Activated T-cell treated with anti-CD3 and anti-CD28 coated beads, Interleukin-2, amount 50 U/mL, for 72 hours (primary cell): ENCODE data around the gene SERPINA1. TPM values are rescaled to one million over a fixed set of nuclear protein-coding genes. Genes with fewer than 3 reads are reported as not detected.

ENCODE experiments used
- ATAC-seq, 2 donors: fragments of 150-1000 bp; cut with Tn5 transposase; replicated peaks in 1 of 2; 2 replicates each; pipeline ENCODE4 v1.10.0; 2021; ENCODE audit warnings: moderate library complexity in 2 of 2, mild to moderate bottlenecking in 1 of 2
- DNase-seq, 2 donors: peaks; one replicate each; pipeline ENCODE4 v3.0.0; 2021 to 2022; ENCODE audit warnings: mixed read lengths in 1 of 2
- H3K27ac Mint-ChIP-seq: one replicate; pipeline ENCODE4 v1.8.0; 2022; ENCODE audit warnings: mild to moderate bottlenecking, moderate library complexity, mixed read lengths
- H3K27me3 Mint-ChIP-seq: one replicate; pipeline ENCODE4 v1.8.0; 2022; ENCODE audit warnings: low read depth, mixed read lengths
- H3K36me3 Mint-ChIP-seq, 2 donors: one replicate each; pipeline ENCODE4 v1.8.0; 2022; ENCODE audit warnings: mixed read lengths in 2 of 2, mild to moderate bottlenecking in 1 of 2; ENCODE audit not compliant: insufficient read depth in 2 of 2
- H3K4me1 Mint-ChIP-seq: one replicate; pipeline ENCODE4 v1.8.0; 2022; ENCODE audit warnings: low read depth, mixed read lengths
- H3K4me3 Mint-ChIP-seq, 2 donors: one replicate each; pipeline ENCODE4 v1.8.0; 2022; ENCODE audit warnings: mild to moderate bottlenecking in 2 of 2, mixed read lengths in 2 of 2, moderate library complexity in 2 of 2
- H3K9me3 Mint-ChIP-seq, 2 donors: one replicate each; pipeline ENCODE4 v1.8.0; 2022; ENCODE audit warnings: mixed read lengths in 2 of 2
- total RNA-seq, 2 donors: library from RNA; stranded (reverse); gene quantifications; one replicate each; pipeline ENCODE4 v1.2.3, GENCODE V29; 2022

The SERPINA1 gene
- total RNA-seq, 2 donors from 2014 or later = 20.3 to 68.9 TPM

DNA sequence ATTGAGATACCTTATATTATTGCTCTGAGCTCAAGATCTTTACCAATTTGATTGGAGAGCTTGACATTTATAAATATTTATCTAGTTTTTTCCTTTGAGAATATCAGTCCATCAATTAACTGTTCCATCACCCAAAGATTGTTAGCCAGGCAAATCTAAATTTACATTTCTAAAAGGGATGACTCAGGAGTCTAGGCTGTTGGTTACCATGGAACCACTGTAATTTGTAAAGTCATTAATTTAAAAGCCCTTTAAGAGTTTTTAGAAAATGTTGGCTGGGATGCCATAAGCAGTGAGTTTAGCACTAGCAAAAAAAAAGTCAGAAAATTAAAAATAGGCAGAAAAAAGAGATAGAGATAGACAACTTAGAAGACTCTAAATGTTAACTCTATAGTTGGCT, 19.5 kb upstream of the SERPINA1 start:
- peaks cover 7 to 8% of the 10 kb centered on the region in 2 donors for H3K36me3 Mint-ChIP-seq
- H3K4me3 Mint-ChIP-seq = no peak overlapping the region
- H3K27me3 Mint-ChIP-seq = peaks cover 6% of the 10 kb centered on the region
- H3K4me1 Mint-ChIP-seq = no peaks in the 10 kb centered on the region
- DNase-seq = no peak
- H3K9me3 Mint-ChIP-seq = peaks cover 7 to 19% of the 10 kb centered on the region in 2 donors
- ATAC-seq = no peak
- no peak overlapping the region for H3K27ac Mint-ChIP-seq

DNA sequence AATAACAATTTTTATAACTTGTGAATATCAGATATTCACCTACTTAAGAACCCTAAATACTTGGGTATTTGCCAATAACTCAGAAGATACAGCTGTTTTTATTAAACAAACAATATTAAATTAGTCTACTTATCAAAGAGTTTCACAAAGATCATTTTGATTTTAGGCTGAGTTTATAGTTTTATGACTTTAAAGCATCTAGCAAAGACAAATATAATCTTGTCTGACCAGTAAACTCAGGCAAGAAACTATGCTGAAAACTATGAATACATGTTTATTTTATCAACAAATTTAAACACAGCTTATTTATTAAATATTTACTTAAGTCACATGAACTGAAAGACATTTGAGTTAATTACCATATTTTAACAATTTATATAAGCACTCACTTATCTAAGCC, 18.5 kb upstream of the SERPINA1 start:
- H3K27ac Mint-ChIP-seq = no peak overlapping the region
- no peaks in the 10 kb centered on the region for H3K4me1 Mint-ChIP-seq
- peaks cover 5 to 9% of the 10 kb centered on the region in 2 donors for H3K9me3 Mint-ChIP-seq
- peaks cover 5 to 7% of the 10 kb centered on the region in 2 donors for H3K36me3 Mint-ChIP-seq
- H3K27me3 Mint-ChIP-seq = peaks cover 6% of the 10 kb centered on the region
- DNase-seq (no peak), ATAC-seq (no peak)
- H3K4me3 Mint-ChIP-seq = no peak overlapping the region

DNA sequence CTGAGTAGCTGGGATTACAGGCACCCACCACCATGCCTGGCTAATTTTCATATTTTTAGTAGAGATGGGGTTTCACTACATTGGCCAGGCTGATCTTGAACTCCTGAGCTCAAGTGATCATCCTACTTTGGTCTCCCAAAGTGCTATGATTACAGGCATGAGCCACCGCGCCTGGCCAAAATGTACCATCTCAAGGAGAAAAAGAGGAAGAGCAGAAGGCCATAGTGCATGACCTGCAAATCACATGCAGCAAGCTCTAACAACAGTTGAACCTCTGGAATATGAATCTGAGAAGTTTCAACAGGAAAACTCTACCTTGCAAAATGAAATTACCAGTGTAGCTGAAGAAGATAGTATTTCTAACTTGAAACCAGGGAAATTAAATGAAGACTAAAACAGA, 17.1 kb upstream of the SERPINA1 start:
- ATAC-seq = no peak
- no peaks in the 10 kb centered on the region for H3K4me1 Mint-ChIP-seq
- peaks cover 5 to 7% of the 10 kb centered on the region in 2 donors for H3K9me3 Mint-ChIP-seq

DNA sequence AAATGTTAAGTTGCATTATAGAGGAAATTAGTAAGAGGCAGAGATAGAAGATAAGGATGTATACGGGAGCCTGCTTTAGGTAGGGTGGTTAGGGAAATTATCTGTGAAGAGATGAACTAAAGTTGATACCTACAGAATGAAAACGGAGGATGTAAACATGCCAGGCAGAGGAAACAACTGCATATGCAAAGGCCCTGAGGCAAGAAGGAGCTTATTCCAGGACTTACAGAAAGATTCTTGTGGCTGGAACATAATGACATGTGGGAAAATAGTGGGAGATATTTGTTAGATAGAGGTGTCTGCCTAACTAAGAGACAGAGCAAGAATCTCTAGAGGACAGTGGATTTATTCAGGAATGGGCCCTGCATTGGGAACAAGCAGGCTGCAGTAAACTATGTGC, 16.2 kb upstream of the SERPINA1 start:
- ATAC-seq (no peak), DNase-seq (no peak)
- Mint-ChIP-seq H3K27ac (no peak overlapping the region), H3K4me3 (no peak overlapping the region), H3K36me3 (peaks cover 0 to 4% of the 10 kb centered on the region in 2 donors), H3K9me3 (peaks cover 5 to 6% of the 10 kb centered on the region in 2 donors), H3K4me1 (no peaks in the 10 kb centered on the region), H3K27me3 (peaks cover 4% of the 10 kb centered on the region)

More for the DNA sequence above, 17.1 kb upstream of the SERPINA1 start:
- DNase-seq = no peak
- no peaks in the 10 kb centered on the region for H3K27me3 Mint-ChIP-seq
- no peak overlapping the region for H3K4me3 Mint-ChIP-seq
- H3K27ac Mint-ChIP-seq = no peak overlapping the region
- H3K36me3 Mint-ChIP-seq = peaks cover 0 to 4% of the 10 kb centered on the region in 2 donors

DNA sequence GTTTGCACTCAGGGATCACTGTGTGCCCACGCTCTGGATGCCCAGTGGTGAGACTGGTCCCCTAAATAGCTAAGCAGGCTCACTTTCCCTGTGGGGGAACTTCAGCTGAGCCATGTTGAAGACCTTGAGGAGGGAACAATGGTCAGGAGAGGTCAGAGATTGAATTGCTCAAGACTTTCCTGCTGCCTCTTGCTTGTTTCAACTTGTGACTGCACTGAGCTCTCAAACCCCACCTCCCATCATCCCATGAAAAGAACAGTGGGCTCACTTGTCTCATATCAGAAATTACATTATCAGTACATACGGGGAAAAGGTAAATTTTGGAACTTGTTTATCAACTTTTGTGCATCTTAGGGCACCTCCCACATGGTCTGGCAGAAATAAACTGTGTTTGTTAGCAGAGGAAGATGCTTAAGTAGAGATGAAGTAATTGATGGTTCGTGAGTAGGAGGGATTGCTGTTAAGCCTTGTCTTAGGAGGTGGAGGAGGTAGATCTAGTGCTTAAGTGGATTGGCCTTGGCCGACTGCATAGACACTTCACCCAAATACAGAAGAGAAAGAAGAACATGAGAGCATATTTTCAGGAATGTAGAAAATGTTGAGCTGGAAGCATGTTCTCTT, 15.0 kb upstream of the SERPINA1 start:
- DNase-seq (no peak), ATAC-seq (no peak)
- peaks cover 0 to 1% of the 10 kb centered on the region in 2 donors for H3K9me3 Mint-ChIP-seq

DNA sequence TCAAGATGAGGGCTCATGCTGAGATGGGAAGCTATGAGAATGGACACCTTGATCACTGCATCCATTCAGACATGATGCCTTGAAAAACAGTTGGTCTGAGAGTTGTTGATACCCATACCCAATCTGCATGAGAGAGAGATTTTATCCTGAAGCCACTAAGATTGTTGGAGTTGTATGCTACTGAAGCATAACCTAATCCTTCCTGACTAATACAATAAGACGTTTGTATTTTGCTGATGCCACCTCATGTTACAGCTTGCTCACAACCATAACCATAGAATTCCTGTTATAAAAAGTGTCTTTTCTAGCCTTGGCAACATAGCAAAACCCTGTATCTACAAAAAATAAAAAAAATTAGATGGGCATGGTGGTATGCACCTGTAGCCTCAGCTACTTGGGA, 12.7 kb upstream of the SERPINA1 start:
- Mint-ChIP-seq H3K36me3 (no peaks in the 10 kb centered on the region), H3K4me3 (no peak overlapping the region), H3K4me1 (no peaks in the 10 kb centered on the region), H3K27ac (no peak overlapping the region), H3K9me3 (peaks cover 0 to 3% of the 10 kb centered on the region in 2 donors), H3K27me3 (peaks cover 34% of the 10 kb centered on the region)
- DNase-seq (no peak), ATAC-seq (no peak)

More for the DNA sequence above, 15.0 kb upstream of the SERPINA1 start:
- Mint-ChIP-seq H3K36me3 (no peaks in the 10 kb centered on the region), H3K4me1 (no peaks in the 10 kb centered on the region), H3K4me3 (no peak overlapping the region), H3K27ac (no peak overlapping the region), H3K27me3 (peaks cover 12% of the 10 kb centered on the region)

DNA sequence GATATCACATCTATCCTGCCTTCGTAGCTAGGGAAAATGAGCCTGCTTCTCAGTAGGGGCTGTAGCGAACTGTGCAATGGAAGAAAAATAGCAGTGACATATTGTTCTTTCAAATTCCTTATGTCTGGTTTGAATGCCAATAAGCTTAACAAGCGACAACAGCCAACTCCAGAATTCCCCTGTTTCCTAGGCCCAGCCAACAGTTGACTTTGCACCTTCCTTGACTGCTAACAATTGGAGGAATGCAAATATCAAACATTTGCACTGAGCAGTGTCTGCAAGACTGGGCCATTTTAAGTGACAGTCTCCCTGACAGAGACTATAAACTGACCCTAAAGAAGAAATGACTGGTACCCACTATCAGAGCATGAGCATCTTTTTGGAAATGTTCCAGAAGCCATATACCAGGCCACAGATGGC, 12.0 kb upstream of the SERPINA1 start:
- ATAC-seq = no peak
- H3K27me3 Mint-ChIP-seq = peaks cover 40% of the 10 kb centered on the region

DNA sequence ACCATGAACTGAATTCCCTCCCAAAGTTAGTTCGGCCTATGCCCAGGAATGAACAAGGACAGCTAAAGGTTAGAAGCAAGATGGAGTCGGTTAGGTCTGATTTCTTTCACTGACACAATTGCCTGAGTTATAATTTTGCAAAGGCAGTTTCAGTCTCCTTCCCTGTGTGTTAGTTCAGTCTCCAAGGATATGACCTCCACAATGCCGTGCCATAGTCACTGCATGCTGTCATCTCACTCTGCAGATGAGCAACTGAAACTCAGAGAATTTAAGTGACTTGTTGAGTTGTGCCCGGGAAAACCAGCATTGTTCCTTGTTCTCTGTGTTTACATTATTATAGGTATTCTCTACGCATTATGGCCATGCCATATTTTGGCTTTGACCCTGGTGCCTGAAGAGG, 10.1 kb upstream of the SERPINA1 start:
- Mint-ChIP-seq H3K27me3 (peaks cover 40% of the 10 kb centered on the region), H3K4me3 (no peak overlapping the region), H3K27ac (no peak overlapping the region), H3K36me3 (peaks cover 0 to 2% of the 10 kb centered on the region in 2 donors), H3K9me3 (peaks cover 2 to 6% of the 10 kb centered on the region in 2 donors), H3K4me1 (peaks cover 18% of the 10 kb centered on the region)
- ATAC-seq = no peak
- DNase-seq = no peak

More for the DNA sequence above, 12.0 kb upstream of the SERPINA1 start:
- Mint-ChIP-seq H3K4me1 (no peaks in the 10 kb centered on the region), H3K9me3 (peaks cover 0 to 3% of the 10 kb centered on the region in 2 donors), H3K4me3 (no peak overlapping the region), H3K36me3 (no peaks in the 10 kb centered on the region), H3K27ac (no peak overlapping the region)
- DNase-seq = no peak

DNA sequence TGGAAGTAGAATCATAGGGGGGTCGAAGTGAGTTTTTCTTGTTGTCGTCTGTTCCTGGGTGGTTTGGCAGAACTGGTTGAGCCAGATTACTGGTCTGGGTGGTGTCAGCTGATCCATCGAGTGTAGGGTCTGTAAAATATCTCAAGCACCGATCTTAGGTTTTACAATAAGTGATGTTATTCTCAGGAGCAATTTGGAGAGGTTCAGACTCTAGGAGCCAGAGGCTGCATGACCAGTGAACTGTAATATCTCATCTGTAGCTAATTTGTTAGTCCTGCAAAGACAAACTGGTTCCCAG, 9.7 kb upstream of the SERPINA1 start:
- Mint-ChIP-seq H3K4me1 (peaks cover 22% of the 10 kb centered on the region), H3K27ac (no peak overlapping the region), H3K9me3 (peaks cover 2 to 6% of the 10 kb centered on the region in 2 donors), H3K27me3 (peaks cover 40% of the 10 kb centered on the region), H3K4me3 (no peak overlapping the region), H3K36me3 (peaks cover 0 to 2% of the 10 kb centered on the region in 2 donors)
- no peak for DNase-seq
- no peak for ATAC-seq

DNA sequence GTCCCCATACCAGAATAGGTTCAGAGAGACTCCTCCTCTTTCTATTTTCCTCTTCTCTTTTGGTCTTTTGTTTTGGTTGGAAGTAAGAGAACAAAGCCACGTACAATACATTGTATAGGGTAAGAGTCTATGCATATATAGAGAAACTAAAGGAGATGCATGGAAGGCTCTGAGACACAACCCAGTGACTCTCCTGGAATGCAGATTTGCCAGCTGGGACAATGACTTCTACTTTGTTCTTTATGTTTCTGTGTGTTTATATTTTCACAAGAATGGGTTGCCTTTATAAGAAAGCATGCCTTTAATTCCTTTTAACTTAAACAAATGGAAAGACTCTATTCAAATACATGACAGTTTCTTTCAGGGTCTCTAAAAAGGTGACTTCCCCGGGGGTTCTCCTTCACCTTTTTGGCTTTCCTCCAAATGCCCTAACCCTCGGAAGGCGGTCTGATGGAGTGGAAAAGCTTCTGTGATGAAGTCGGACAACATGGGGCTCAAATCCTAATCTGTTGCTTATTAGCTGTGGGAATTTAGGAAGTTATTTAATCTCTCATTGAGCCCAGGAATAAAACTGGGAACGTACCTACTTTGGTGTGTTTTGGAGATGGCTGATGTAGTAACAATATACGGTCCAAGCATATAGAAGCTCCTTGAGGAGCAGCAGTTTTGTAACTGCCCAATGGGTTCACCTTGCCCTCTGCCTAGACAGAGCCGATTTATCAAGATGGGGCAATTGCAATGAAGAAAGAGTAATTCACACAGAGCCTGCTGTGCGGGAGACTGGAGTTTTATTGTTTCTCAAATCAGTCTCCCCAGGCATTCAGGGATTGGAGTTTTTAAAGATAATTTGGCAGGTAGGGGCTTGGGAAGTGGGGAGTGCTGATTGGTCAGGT, 9.1 kb upstream of the SERPINA1 start:
- H3K36me3 Mint-ChIP-seq = peaks cover 0 to 2% of the 10 kb centered on the region in 2 donors
- H3K4me1 Mint-ChIP-seq = peaks cover 28% of the 10 kb centered on the region
- H3K27ac Mint-ChIP-seq = no peak overlapping the region
- DNase-seq (no peak), ATAC-seq (no peak)
- peaks cover 2 to 6% of the 10 kb centered on the region in 2 donors for H3K9me3 Mint-ChIP-seq
- no peak overlapping the region for H3K4me3 Mint-ChIP-seq
- peaks cover 40% of the 10 kb centered on the region for H3K27me3 Mint-ChIP-seq

DNA sequence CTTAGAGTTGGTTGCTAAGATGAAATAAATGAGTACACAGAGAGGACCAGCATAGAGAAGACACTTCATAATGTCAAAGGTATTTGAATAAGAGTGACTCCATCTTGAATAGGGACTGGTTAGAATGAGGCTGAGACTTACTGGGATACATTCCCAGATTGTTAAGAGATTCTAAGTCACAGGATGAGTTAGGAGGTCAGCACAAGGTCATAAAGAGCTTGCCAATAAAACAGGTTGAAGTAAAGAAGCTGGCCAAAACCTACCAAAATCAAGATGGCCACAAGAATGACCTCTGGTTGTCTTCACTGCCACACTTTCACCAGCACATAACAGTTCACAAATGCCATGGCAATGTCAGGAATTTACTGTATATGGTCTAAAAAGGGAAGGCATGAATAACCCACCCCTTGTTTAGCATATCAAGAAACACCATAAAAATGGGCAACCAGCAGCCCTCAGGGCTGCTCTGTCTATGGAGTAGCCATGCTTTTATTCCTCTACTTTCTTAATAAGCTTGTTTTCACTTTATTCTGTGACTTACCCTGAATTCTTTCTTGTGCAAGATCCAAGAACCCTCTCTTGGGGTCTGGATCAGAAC, 8.3 kb upstream of the SERPINA1 start:
- Mint-ChIP-seq H3K4me1 (peaks cover 36% of the 10 kb centered on the region), H3K9me3 (peaks cover 2 to 6% of the 10 kb centered on the region in 2 donors), H3K27ac (no peak overlapping the region), H3K36me3 (peaks cover 0 to 2% of the 10 kb centered on the region in 2 donors), H3K4me3 (no peak overlapping the region), H3K27me3 (peaks cover 40% of the 10 kb centered on the region)
- ATAC-seq = no peak
- no peak for DNase-seq

DNA sequence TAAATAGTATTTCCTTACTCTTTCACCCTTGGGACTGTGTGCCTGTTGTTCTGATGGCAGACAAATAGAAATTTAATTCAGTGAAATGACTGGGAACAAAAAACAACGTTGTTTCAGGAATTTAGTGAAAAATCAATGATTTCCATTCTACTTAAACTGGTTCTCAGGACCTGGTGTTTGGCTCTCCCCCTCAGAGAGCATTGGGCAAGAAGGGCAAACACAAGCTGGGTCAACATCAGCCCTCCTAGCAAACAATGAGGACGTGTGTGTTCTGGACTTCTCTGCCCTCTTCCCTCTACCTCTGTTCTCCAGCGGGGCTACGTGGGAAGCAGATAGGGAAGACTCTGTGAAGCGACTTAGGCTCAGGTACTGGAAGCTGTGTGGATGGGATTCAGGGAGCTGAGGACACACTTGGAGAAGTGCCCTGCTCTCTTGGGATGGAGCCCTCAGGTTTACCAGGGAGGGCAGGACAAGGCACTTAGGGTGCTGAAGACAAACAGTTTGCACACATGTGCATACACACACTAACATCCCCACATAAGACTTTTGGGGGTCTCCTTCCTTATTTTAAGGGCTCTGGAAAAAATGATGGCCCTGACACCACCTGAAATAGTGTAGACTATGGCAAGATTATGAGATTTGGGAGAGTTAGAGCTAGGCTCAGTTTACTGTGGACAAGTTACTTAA, 7.6 kb upstream of the SERPINA1 start:
- ATAC-seq (no peak), DNase-seq (no peak)
- no peak overlapping the region for H3K27ac Mint-ChIP-seq
- H3K4me1 Mint-ChIP-seq = peaks cover 43% of the 10 kb centered on the region
- H3K27me3 Mint-ChIP-seq = peaks cover 40% of the 10 kb centered on the region
- H3K36me3 Mint-ChIP-seq = peaks cover 0 to 2% of the 10 kb centered on the region in 2 donors
- no peak overlapping the region for H3K4me3 Mint-ChIP-seq
- peaks cover 2 to 6% of the 10 kb centered on the region in 2 donors for H3K9me3 Mint-ChIP-seq
